NCI-H82 treated with DMSO at 0.1 percent for 48 hours (cell line): ENCODE data around the gene SPOCK1.

Experiments
- DNase-seq: peaks from one replicate; lab custom pipeline; 2025; ENCODE audit not compliant: unreplicated experiment; lab: John Stamatoyannopoulos, UW

The SPOCK1 gene

GRCh38 chr5:137122558-137122957, 376.6 kb downstream of the SPOCK1 start:
- DNase-seq: no peak

- DNase-seq: no peak
These were observed 377.1 kb downstream of the SPOCK1 start for GRCh38 chr5:137122075-137122474.

- no peak for DNase-seq
These were observed 379.8 kb downstream of the SPOCK1 start for GRCh38 chr5:137119321-137119720.

GRCh38 chr5:137118629-137119028, 380.5 kb downstream of the SPOCK1 start:
- no peak for DNase-seq

- DNase-seq: no peak
These were observed 384.0 kb downstream of the SPOCK1 start for GRCh38 chr5:137115152-137115551.

GRCh38 chr5:137114529-137114928, 384.6 kb downstream of the SPOCK1 start:
- no peak for DNase-seq

- DNase-seq: no peak
These were observed 385.2 kb downstream of the SPOCK1 start for GRCh38 chr5:137113939-137114338.

- no peak for DNase-seq
These were observed 386.0 kb downstream of the SPOCK1 start for GRCh38 chr5:137113161-137113560.

- DNase-seq: no peak
These were observed 393.6 kb downstream of the SPOCK1 start for GRCh38 chr5:137105351-137106035.

- DNase-seq: no peak
These were observed 397.6 kb downstream of the SPOCK1 start for GRCh38 chr5:137101544-137101943.

- DNase-seq: no peak
These were observed 399.5 kb downstream of the SPOCK1 start for GRCh38 chr5:137099651-137100050.

- DNase-seq: no peak
These were observed 400.5 kb downstream of the SPOCK1 start for GRCh38 chr5:137098663-137099062.

GRCh38 chr5:137098238-137098637, 400.9 kb downstream of the SPOCK1 start:
- DNase-seq: no peak

GRCh38 chr5:137097203-137097602, 401.9 kb downstream of the SPOCK1 start:
- no peak for DNase-seq

- DNase-seq: no peak
These were observed 402.7 kb downstream of the SPOCK1 start for GRCh38 chr5:137096149-137097103.

- no peak for DNase-seq
These were observed 403.5 kb downstream of the SPOCK1 start for GRCh38 chr5:137095597-137095996.

GRCh38 chr5:137092831-137093230, 406.3 kb downstream of the SPOCK1 start:
- DNase-seq: no peak

- no peak for DNase-seq
These were observed 407.7 kb downstream of the SPOCK1 start for GRCh38 chr5:137091472-137091871.

- no peak for DNase-seq
These were observed 408.4 kb downstream of the SPOCK1 start for GRCh38 chr5:137090721-137091120.

- no peak for DNase-seq
These were observed 409.0 kb downstream of the SPOCK1 start for GRCh38 chr5:137090151-137090550.

GRCh38 chr5:137088175-137088574, 411.0 kb downstream of the SPOCK1 start:
- no peak for DNase-seq

GRCh38 chr5:137086342-137086741, 412.8 kb downstream of the SPOCK1 start:
- DNase-seq: no peak
